Chondrocyte (in vitro differentiated cells): ENCODE results near the gene SMPDL3B. TPM values are rescaled to one million over a fixed set of nuclear protein-coding genes. Genes with fewer than 3 reads are reported as not detected.

ENCODE experiments used
- DNase-seq: peaks from one replicate; pipeline ENCODE4 v3.0.0; 2021; ENCODE audit warnings: mixed read lengths, low spot score
- H3K27ac Mint-ChIP-seq: one replicate; pipeline ENCODE4 v1.8.0; 2021; ENCODE audit warnings: mild to moderate bottlenecking, moderate library complexity, mixed read lengths; ENCODE audit not compliant: unreplicated experiment
- H3K27me3 Mint-ChIP-seq: 2 replicates; pipeline ENCODE4 v1.8.0; 2021; ENCODE audit warnings: low read depth, mixed read lengths
- H3K36me3 Mint-ChIP-seq: 2 replicates; pipeline ENCODE4 v1.8.0; 2021; ENCODE audit warnings: low read depth, mixed read lengths
- H3K4me1 Mint-ChIP-seq: 2 replicates; pipeline ENCODE4 v1.8.0; 2021; ENCODE audit warnings: low read depth, mild to moderate bottlenecking, mixed read lengths
- H3K4me3 Mint-ChIP-seq: one replicate; pipeline ENCODE4 v1.8.0; 2021; ENCODE audit warnings: mild to moderate bottlenecking, moderate library complexity, mixed read lengths; ENCODE audit not compliant: unreplicated experiment
- H3K9me3 Mint-ChIP-seq: 2 replicates; pipeline ENCODE4 v1.8.0; 2021; ENCODE audit warnings: low read depth, mixed read lengths
- total RNA-seq: library from RNA; stranded (reverse); gene quantifications from 3 replicates; pipeline ENCODE4 v1.2.1, GENCODE V29; 2021
- TF ChIP-seq, protein P1 (sequence below): fragments of 200-600 bp; sonication (generic); IDR thresholded peaks from 2 replicates; pipeline ENCODE4 v1.5.0; 2021; ENCODE audit warnings: antibody characterized with exemption, mild to moderate bottlenecking, moderate library complexity

The SMPDL3B gene
- total RNA-seq, 1 donor from 2014 or later, result 0.15 TPM

DNA sequence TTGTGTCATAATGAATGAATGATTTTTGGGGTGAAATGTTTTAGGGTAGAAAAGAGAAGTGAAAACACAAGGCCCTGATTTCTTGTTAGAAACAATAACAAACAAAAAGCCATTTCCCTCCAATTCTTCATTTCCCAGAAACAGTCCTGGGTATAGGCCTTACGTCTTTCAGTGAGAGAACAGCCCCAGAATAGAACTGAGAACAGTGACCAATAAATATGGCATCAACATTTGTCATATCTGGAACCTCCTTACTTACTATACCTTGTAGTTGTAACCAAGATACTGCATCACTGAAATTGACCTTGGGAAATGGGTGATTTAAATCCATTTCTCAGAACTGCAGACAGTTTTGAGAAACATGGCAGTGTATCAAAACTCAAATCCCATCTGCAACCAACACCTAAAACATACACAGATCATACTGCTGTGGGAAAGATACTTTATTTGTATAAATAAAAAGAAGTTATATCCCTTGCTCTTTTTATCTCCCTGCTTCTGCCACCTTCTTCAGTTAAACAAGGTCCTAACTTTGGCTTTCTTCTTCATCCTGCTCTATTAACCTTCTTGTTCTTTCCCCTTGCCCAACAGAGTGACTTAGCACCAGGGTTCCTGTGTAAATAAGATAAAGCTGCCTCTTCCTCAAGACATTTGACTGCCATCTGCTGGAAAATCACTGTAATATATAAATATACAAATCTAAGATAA lies 44.5 kb downstream of the SMPDL3B start:
- H3K4me1 Mint-ChIP-seq, result no peaks in the 10 kb centered on the region
- H3K9me3 Mint-ChIP-seq, result no peaks in the 10 kb centered on the region
- no peak overlapping the region for H3K27ac Mint-ChIP-seq
- no peaks in the 10 kb centered on the region for H3K27me3 Mint-ChIP-seq
- DNase-seq, result no peak
- H3K4me3 Mint-ChIP-seq, result no peak overlapping the region
- H3K36me3 Mint-ChIP-seq, result peaks cover 6% of the 10 kb centered on the region
- TF ChIP-seq, protein P1, sequence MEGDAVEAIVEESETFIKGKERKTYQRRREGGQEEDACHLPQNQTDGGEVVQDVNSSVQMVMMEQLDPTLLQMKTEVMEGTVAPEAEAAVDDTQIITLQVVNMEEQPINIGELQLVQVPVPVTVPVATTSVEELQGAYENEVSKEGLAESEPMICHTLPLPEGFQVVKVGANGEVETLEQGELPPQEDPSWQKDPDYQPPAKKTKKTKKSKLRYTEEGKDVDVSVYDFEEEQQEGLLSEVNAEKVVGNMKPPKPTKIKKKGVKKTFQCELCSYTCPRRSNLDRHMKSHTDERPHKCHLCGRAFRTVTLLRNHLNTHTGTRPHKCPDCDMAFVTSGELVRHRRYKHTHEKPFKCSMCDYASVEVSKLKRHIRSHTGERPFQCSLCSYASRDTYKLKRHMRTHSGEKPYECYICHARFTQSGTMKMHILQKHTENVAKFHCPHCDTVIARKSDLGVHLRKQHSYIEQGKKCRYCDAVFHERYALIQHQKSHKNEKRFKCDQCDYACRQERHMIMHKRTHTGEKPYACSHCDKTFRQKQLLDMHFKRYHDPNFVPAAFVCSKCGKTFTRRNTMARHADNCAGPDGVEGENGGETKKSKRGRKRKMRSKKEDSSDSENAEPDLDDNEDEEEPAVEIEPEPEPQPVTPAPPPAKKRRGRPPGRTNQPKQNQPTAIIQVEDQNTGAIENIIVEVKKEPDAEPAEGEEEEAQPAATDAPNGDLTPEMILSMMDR, result peak; percentile 83

DNA sequence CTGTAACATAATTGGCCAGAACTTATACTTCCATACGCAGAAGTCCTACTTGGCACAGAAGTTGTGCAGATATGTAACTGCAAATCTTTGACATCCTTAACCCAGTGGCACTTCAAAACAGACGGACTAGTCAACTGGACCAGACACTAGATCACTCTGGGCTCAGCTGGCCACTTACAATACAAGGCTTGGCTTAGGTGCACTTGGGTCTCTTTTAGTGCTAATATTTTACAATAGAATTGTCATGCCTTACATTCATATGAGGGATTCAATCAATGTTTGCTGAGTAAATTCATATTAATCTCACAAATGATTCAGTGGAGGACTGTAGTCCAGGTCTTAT lies 45.0 kb downstream of the SMPDL3B start:
- Mint-ChIP-seq H3K36me3 (peaks cover 6% of the 10 kb centered on the region), H3K4me1 (no peaks in the 10 kb centered on the region), H3K27me3 (no peaks in the 10 kb centered on the region), H3K4me3 (no peak overlapping the region), H3K9me3 (no peaks in the 10 kb centered on the region), H3K27ac (no peak overlapping the region)
- TF ChIP-seq, protein P1, result peak; percentile 28
- DNase-seq, result no peak

DNA sequence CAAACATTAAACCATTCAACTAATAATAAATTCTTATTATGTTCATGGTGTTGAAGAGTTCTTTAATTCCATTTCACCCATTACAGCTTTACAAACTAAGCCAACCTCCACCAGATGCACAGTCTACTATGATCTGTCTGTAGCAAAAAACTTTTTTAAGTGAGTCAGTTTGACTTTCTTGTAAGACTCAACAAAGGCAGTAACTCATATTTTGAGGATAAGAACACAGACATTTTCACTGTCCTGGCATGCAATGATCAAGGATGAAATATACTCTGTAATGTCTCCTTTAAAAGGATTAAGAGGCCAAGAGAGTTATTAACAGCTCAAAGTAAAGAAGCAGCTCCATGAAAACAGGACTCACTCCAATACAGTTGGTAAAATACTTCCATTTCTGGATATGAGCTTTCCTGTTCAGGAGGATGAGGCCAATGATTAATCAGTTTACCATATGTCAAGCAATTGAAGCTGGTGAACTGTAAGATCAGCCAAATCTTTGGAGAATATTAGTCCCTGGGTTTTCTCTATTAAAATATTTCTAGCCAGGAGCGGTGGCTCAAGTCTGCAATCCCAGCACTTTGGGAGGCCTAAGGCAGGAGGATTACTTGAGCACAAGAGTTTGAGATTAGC lies 45.5 kb downstream of the SMPDL3B start:
- H3K9me3 Mint-ChIP-seq, result no peaks in the 10 kb centered on the region
- H3K4me3 Mint-ChIP-seq, result no peak overlapping the region
- peak overlapping the region; percentile 50 for H3K27ac Mint-ChIP-seq
- H3K4me1 Mint-ChIP-seq, result no peaks in the 10 kb centered on the region
- H3K27me3 Mint-ChIP-seq, result no peaks in the 10 kb centered on the region
- peaks cover 7% of the 10 kb centered on the region for H3K36me3 Mint-ChIP-seq
- no peak for DNase-seq
- TF ChIP-seq, protein P1, result no peak

DNA sequence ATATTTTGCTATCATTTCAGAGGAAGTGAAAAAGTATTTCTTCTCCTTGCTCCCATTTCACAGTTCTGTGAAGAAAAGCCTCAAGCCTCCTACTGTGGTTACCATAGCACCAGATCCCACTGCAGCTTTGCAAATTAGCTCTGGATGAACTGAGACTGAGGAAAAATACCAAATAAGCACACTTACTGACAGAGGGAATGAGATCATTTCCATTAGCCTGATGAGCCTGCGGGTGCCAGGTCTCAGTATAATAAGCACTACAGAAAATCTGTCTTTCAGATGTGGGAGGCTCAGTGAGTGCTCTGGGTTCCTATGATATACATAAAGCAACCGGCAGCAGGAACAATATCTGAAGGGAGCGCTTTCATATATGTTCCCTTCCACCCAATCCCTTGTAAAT lies 46.3 kb downstream of the SMPDL3B start:
- Mint-ChIP-seq H3K4me3 (no peak overlapping the region), H3K27ac (no peak overlapping the region), H3K36me3 (peaks cover 10% of the 10 kb centered on the region), H3K27me3 (no peaks in the 10 kb centered on the region), H3K4me1 (no peaks in the 10 kb centered on the region), H3K9me3 (no peaks in the 10 kb centered on the region)
- no peak for DNase-seq
- TF ChIP-seq, protein P1, result no peak

DNA sequence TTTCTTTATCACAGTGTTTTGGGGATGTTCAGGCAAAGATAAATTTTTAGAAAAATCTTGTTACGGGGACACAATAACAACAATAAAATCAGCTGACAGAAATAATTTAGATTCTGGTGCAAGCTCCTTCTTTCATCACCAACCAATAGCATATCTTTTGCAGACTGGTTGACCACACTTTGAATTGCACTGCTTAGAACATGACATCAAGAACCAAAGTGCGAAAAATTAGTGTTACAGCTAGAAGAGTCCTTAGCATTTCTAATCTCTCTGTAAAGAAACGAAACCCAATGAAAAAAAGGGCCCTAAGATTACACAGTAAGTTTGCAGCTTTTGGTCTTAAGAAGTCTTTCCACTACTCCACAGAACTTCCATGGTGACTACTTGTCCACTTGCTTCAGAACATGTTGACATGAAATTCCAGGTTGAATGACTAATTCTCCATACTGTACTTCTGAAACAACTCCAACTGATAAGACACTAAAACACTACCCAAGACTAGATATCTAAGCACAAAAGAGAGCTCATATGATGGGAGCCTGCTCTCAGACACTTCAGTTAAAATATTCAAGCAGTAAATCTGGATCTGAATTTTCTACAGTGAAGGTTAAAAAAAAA lies 56.2 kb downstream of the SMPDL3B start:
- H3K27me3 Mint-ChIP-seq, result no peaks in the 10 kb centered on the region
- H3K9me3 Mint-ChIP-seq, result no peaks in the 10 kb centered on the region
- TF ChIP-seq, protein P1, result no peak
- H3K4me1 Mint-ChIP-seq, result peaks cover 14% of the 10 kb centered on the region
- no peak for DNase-seq
- H3K4me3 Mint-ChIP-seq, result no peak overlapping the region
- H3K36me3 Mint-ChIP-seq, result peaks cover 23% of the 10 kb centered on the region
- H3K27ac Mint-ChIP-seq, result no peak overlapping the region
